IMR-90 (cell line): ENCODE measurements around the gene MLH1. TPM values are rescaled to one million over a fixed set of nuclear protein-coding genes. Genes with fewer than 3 reads are reported as not detected.

Experiments
- ATAC-seq: fragments of 200-7000 bp; cut with Tn5 transposase; 2 replicates; pipeline ENCODE4 v1.9.1; 2020; ENCODE audit warnings: low read depth, mild to moderate bottlenecking, moderate library complexity
- BruUV-seq: library from RNA; stranded (reverse); fragments of 400-500 nt; replicated peaks from 2 replicates; lab custom pipeline; 2021; lab: Mats Ljungman, UMichigan
- CTCF ChIA-PET: fragments of 300-600 bp; formaldehyde crosslinking; extraction: SDS; loops from one replicate; lab custom pipeline; 2021; ENCODE audit warnings: antibody characterized with exemption; lab: Yijun Ruan, JAX
- POLR2A ChIA-PET: fragments of 300-600 bp; sonication (Branson Sonifier 250); formaldehyde crosslinking; loops from one replicate; lab custom pipeline; 2022; ENCODE audit warnings: antibody characterized with exemption; ENCODE audit not compliant: unreplicated experiment; lab: Charles Lee
- DNase-seq: peaks from one replicate; pipeline ENCODE4 v3.0.0; 2013
- H2AFZ ChIP-seq: replicated peaks from 2 replicates; pipeline ENCODE3; 2013; ENCODE audit warnings: low read length, mild to moderate bottlenecking; ENCODE audit not compliant: poor library complexity
- H2AK5ac ChIP-seq: 2 replicates; pipeline ENCODE4 v1.6.1; 2013; ENCODE audit warnings: low read depth, low read length, inconsistent platforms
- H2AK9ac ChIP-seq: replicated peaks from 2 replicates; pipeline ENCODE3; 2013; ENCODE audit warnings: mild to moderate bottlenecking, low read depth, low read length, moderate library complexity; ENCODE audit not compliant: poor library complexity
- H2BK120ac ChIP-seq: 2 replicates; pipeline ENCODE4 v1.6.1; 2013; ENCODE audit warnings: low read depth, low read length, inconsistent platforms
- H2BK15ac ChIP-seq: 3 replicates; pipeline ENCODE4 v1.6.1; 2013; ENCODE audit warnings: low read depth, low read length, inconsistent platforms
- H2BK20ac ChIP-seq: 2 replicates; pipeline ENCODE4 v1.6.1; 2013; ENCODE audit warnings: low read depth, mild to moderate bottlenecking, inconsistent platforms, low read length, moderate library complexity
- H2BK5ac ChIP-seq: 2 replicates; pipeline ENCODE4 v1.6.1; 2013; ENCODE audit warnings: mild to moderate bottlenecking, low read depth, low read length, inconsistent platforms; ENCODE audit not compliant: poor library complexity, severe bottlenecking
- H3K14ac ChIP-seq: replicated peaks from 2 replicates; pipeline ENCODE4 v1.6.1; 2013; ENCODE audit warnings: low read depth, low read length, inconsistent platforms
- H3K18ac ChIP-seq: 2 replicates; pipeline ENCODE4 v1.6.1; 2013; ENCODE audit warnings: low read depth, low read length, control low read depth
- H3K23ac ChIP-seq: 2 replicates; pipeline ENCODE4 v1.6.1; 2013; ENCODE audit warnings: low read depth, low read length, inconsistent platforms
- H3K27ac ChIP-seq: 2 replicates; pipeline ENCODE4 v1.5.1; 2013; ENCODE audit warnings: mild to moderate bottlenecking, control low read depth, low read length; ENCODE audit not compliant: insufficient read depth
- H3K27me3 ChIP-seq: 2 replicates; pipeline ENCODE4 v1.6.1; 2013; ENCODE audit warnings: low read length; ENCODE audit not compliant: control insufficient read depth, insufficient read depth
- H3K36me3 ChIP-seq: 2 replicates; pipeline ENCODE4 v1.6.1; 2013; ENCODE audit warnings: low read length, mixed read lengths; ENCODE audit not compliant: control insufficient read depth, insufficient read depth
- H3K4ac ChIP-seq: 2 replicates; pipeline ENCODE4 v1.6.1; 2013; ENCODE audit warnings: low read depth, low read length, inconsistent platforms
- H3K4me1 ChIP-seq: 2 replicates; pipeline ENCODE4 v1.6.1; 2013; ENCODE audit warnings: low read length, mixed read lengths; ENCODE audit not compliant: control insufficient read depth, insufficient read depth
- H3K4me2 ChIP-seq: 2 replicates; pipeline ENCODE4 v1.6.1; 2013; ENCODE audit warnings: low read depth, mild to moderate bottlenecking, control low read depth, low read length, moderate library complexity
- H3K4me3 ChIP-seq: 2 replicates; pipeline ENCODE4 v1.5.1; 2013; ENCODE audit warnings: low read depth, mild to moderate bottlenecking, control low read depth, low read length, moderate library complexity; ENCODE audit not compliant: insufficient read depth
- H3K56ac ChIP-seq: 2 replicates; pipeline ENCODE4 v1.6.1; 2013; ENCODE audit warnings: low read length, inconsistent platforms; ENCODE audit not compliant: insufficient read depth; ENCODE audit errors: extremely low read depth
- H3K79me1 ChIP-seq, 2 experiments: 2 replicates each; pipeline ENCODE4 v1.6.1; 2013; ENCODE audit warnings: low read length in 2 of 2, inconsistent platforms in 1 of 2, low read depth in 1 of 2
- H3K9ac ChIP-seq: 2 replicates; pipeline ENCODE4 v1.6.1; 2013; ENCODE audit warnings: low read depth, low read length, control low read depth
- H3K9me1 ChIP-seq: 2 replicates; pipeline ENCODE4 v1.6.1; 2013; ENCODE audit warnings: low read length, inconsistent platforms; ENCODE audit not compliant: insufficient read depth
- H3K9me3 ChIP-seq: 2 replicates; pipeline ENCODE4 v1.6.1; 2013; ENCODE audit warnings: low read length; ENCODE audit not compliant: control insufficient read depth, insufficient read depth
- H4K20me1 ChIP-seq: 2 replicates; pipeline ENCODE4 v1.6.1; 2013; ENCODE audit warnings: low read length, inconsistent platforms; ENCODE audit not compliant: insufficient read depth
- H4K5ac ChIP-seq: 2 replicates; pipeline ENCODE4 v1.6.1; 2013; ENCODE audit warnings: mild to moderate bottlenecking, low read depth, low read length, control low read depth
- H4K8ac ChIP-seq, 2 experiments: 2 replicates each; pipeline ENCODE4 v1.6.1; 2013; ENCODE audit warnings: low read depth in 2 of 2, low read length in 2 of 2, control low read depth in 1 of 2, inconsistent platforms in 1 of 2
- H4K91ac ChIP-seq: 2 replicates; pipeline ENCODE4 v1.6.1; 2013; ENCODE audit warnings: low read depth, low read length, inconsistent platforms; ENCODE audit not compliant: insufficient read depth
- BHLHE40 ChIP-seq: fragments of 150-350 bp; IDR thresholded peaks from 2 replicates; pipeline ENCODE4 v1.6.1; 2016; ENCODE audit warnings: mild to moderate bottlenecking, low read depth, low read length
- CEBPB ChIP-seq: IDR thresholded peaks from 2 replicates; pipeline ENCODE4 v1.6.1; 2012; ENCODE audit warnings: low read depth, low read length, improper control_type of control experiment
- CHD1 ChIP-seq: IDR thresholded peaks from 2 replicates; pipeline ENCODE4 v1.6.1; 2012; ENCODE audit warnings: low read depth, low read length, improper control_type of control experiment
- CTCF ChIP-seq: conservative IDR thresholded peaks from 2 replicates; pipeline ENCODE4 v1.5.1; 2012; ENCODE audit warnings: mild to moderate bottlenecking, low read depth, low read length, improper control_type of control experiment
- ELK1 ChIP-seq: fragments of 150-350 bp; IDR thresholded peaks from 2 replicates; pipeline ENCODE4 v1.6.1; 2016; ENCODE audit warnings: low read depth, mild to moderate bottlenecking, low read length, moderate library complexity, borderline replicate concordance
- FOS ChIP-seq: fragments of 150-350 bp; IDR thresholded peaks from 2 replicates; pipeline ENCODE4 v1.6.1; 2016; ENCODE audit warnings: low read depth, low read length
- MAZ ChIP-seq: IDR thresholded peaks from 2 replicates; pipeline ENCODE4 v1.6.1; 2012; ENCODE audit warnings: low read depth, mild to moderate bottlenecking, low read length, improper control_type of control experiment, moderate library complexity, borderline replicate concordance
- MXI1 ChIP-seq: IDR thresholded peaks from 2 replicates; pipeline ENCODE4 v1.6.1; 2012; ENCODE audit warnings: low read depth, mild to moderate bottlenecking, low read length, moderate library complexity, borderline replicate concordance
- NFE2L2 ChIP-seq: fragments of 150-350 bp; IDR thresholded peaks from 2 replicates; pipeline ENCODE4 v1.6.1; 2016; ENCODE audit warnings: low read depth, mild to moderate bottlenecking, low read length
- POLR2A ChIP-seq: IDR thresholded peaks from 2 replicates; pipeline ENCODE4 v1.6.1; 2012; ENCODE audit warnings: mild to moderate bottlenecking, low read depth, low read length
- RAD21 ChIP-seq: IDR thresholded peaks from 2 replicates; pipeline ENCODE4 v1.6.1; 2012; ENCODE audit warnings: low read length, improper control_type of control experiment
- RCOR1 ChIP-seq: IDR thresholded peaks from 2 replicates; pipeline ENCODE4 v1.6.1; 2012; ENCODE audit warnings: mild to moderate bottlenecking, low read length, improper control_type of control experiment; ENCODE audit not compliant: insufficient replicate concordance
- RFX5 ChIP-seq: IDR thresholded peaks from 2 replicates; pipeline ENCODE4 v1.8.0; 2012; ENCODE audit warnings: low read depth, mild to moderate bottlenecking, low read length, moderate library complexity
- WGBS, 2 experiments: methylation state at CpG; one replicate each; pipeline versions ENCODE4 v1.1.5 to v1.1.7; 2013; ENCODE audit warnings: missing lambda C conversion rate in 2 of 2; ENCODE audit not compliant: insufficient read length in 1 of 2; ENCODE audit errors: extremely low coverage in 2 of 2; 5-methylcytosine and 5-hydroxymethylcytosine counted together
- dilution Hi-C: fragments of 300-500 bp; cut with HindIII; formaldehyde crosslinking; loops from one replicate; pipeline ENCODE4 v1.14.3; 2018; ENCODE audit warnings: low sequenced_read_pairs; ENCODE audit not compliant: unreplicated experiment
- in situ Hi-C: fragments of 300-500 bp; cut with MboI; formaldehyde crosslinking; loops from 3 replicates; pipeline ENCODE4 v1.14.3; 2019; ENCODE audit warnings: low sequenced_read_pairs, inconsistent platforms, mixed read lengths
- intact Hi-C: fragments of 100-400 bp; cut with micrococcal nuclease; formaldehyde crosslinking; loops from 2 replicates; pipeline ENCODE4 v1.10.0; 2022
- polyA plus RNA-seq, 3 experiments: library from polyadenylated mRNA; depleted of rRNA; stranded (reverse); fragments of >200 nt; gene quantifications; 2 replicates each; pipeline ENCODE4 v1.2.3, GENCODE V29; 2012; ENCODE audit warnings: low replicate concordance in 1 of 3
- total RNA-seq: library from RNA; depleted of rRNA; stranded (reverse); fragments of >200 nt; gene quantifications from 2 replicates; pipeline ENCODE4 v1.2.3, GENCODE V29; 2012
- TF ChIP-seq, protein P1 (sequence below): fragments of 150-350 bp; IDR thresholded peaks from 2 replicates; pipeline ENCODE4 v1.6.1; 2017; ENCODE audit warnings: mild to moderate bottlenecking, antibody characterized with exemption, low read length, low read depth

The MLH1 gene
- total and polyA plus RNA-seq, 2 of the 4 experiments (the other 2 are of a cell fraction): 30.2 to 54.1 TPM

DNA sequence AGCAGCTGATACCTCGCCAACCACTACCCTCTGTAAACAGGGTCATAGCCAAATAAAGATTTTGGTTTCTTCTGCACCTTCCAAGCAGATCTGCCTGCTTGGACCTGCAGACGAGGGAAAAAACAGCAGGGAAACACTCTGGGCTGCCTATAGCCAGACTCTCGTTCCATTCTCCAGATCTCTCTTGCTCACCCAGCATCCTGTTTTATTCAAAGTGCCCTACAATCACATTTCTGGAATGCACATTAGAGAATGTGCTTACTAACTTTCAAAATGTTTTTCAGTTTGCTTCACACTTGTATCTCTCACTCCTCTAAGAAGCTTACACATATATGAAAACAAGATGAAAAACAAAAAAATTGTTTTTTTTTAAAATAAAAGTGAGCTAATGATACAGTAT is 71.4 kb downstream of the MLH1 start:
- Histone ChIP-seq H3K4me1 (peaks cover 5% of the 10 kb centered on the region; the same call in 1 of the 2 replicates), H2AFZ (no peak overlapping the region), H3K27ac (no peak overlapping the region), H3K9ac (no peak overlapping the region), H4K5ac (no peak overlapping the region), H3K36me3 (peaks cover 23% of the 10 kb centered on the region), H3K4ac (no peak overlapping the region), H2BK20ac (no peak overlapping the region), H3K23ac (no peak overlapping the region), H3K18ac (no peak overlapping the region), H3K27me3 (no peaks in the 10 kb centered on the region), H3K4me3 (no peak overlapping the region), H4K91ac (no peak overlapping the region), H2BK15ac (no peak overlapping the region), H3K14ac (peak overlapping the region; percentile 70; the same call in 1 of the 2 replicates), H3K9me3 (no peaks in the 10 kb centered on the region), H2AK5ac (0 out of 2 replicates have a peak overlapping the region, but pooled peaks have one; percentile 4), H3K79me1 (peaks cover 23 to 29% of the 10 kb centered on the region in 2 experiments), H3K9me1 (peaks cover 10% of the 10 kb centered on the region; the same call in 1 of the 2 replicates), H3K56ac (no peak overlapping the region), H2BK120ac (no peak overlapping the region), H2BK5ac (peak overlapping the region; percentile 56), H4K20me1 (no peaks in the 10 kb centered on the region), H3K4me2 (no peak overlapping the region), H2AK9ac (no peak overlapping the region), H4K8ac (no peak overlapping the region)
- ChIA-PET CTCF (no interaction called here), POLR2A (interaction anchor here (0.6 to 1.4 kb wide), 2 partner anchors 105 to 128 kb away, joined by 5 to 10 read pairs; no protein-coding TSS in a partner anchor)
- in situ Hi-C loops: no loop called here
- no TSS peak for BruUV-seq
- TF ChIP-seq MAZ: no peak
- no peak for TF ChIP-seq RAD21
- TF ChIP-seq CEBPB: no peak
- no peak for TF ChIP-seq FOS
- TF ChIP-seq POLR2A: no peak
- no peak for TF ChIP-seq BHLHE40
- no peak for TF ChIP-seq CTCF
- TF ChIP-seq, protein P1, sequence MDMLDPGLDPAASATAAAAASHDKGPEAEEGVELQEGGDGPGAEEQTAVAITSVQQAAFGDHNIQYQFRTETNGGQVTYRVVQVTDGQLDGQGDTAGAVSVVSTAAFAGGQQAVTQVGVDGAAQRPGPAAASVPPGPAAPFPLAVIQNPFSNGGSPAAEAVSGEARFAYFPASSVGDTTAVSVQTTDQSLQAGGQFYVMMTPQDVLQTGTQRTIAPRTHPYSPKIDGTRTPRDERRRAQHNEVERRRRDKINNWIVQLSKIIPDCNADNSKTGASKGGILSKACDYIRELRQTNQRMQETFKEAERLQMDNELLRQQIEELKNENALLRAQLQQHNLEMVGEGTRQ: no peak
- TF ChIP-seq RFX5: no peak
- TF ChIP-seq MXI1: no peak
- no peak for TF ChIP-seq RCOR1
- TF ChIP-seq NFE2L2: no peak
- TF ChIP-seq CHD1: no peak
- TF ChIP-seq ELK1: no peak
- intact Hi-C loops: no loop called here
- peak; percentile 88 for ATAC-seq
- peak; percentile 41 for DNase-seq
- dilution Hi-C loops: no loop called here
- WGBS, 2 experiments: 60% methylated on average over 2 of the region's 3 CpGs; no CpG with 5 or more reads in 1 of the 2 experiments
